K562 (cell line): ENCODE results near the gene KRTAP3-2. TPM values are rescaled to one million over a fixed set of nuclear protein-coding genes. Genes with fewer than 3 reads are reported as not detected.

Experiments used
- ATAC-seq: fragments of 200-7000 bp; cut with Tn5 transposase; 3 replicates; pipeline ENCODE4 v1.9.1; 2020; ENCODE audit warnings: moderate library complexity
- BruUV-seq: library from RNA; stranded (reverse); fragments of 400-500 nt; replicated peaks from 2 replicates; lab custom pipeline; 2021; lab: Mats Ljungman, UMichigan
- CTCF ChIA-PET: fragments of 300-600 bp; formaldehyde crosslinking; extraction: SDS; loops from one replicate; lab custom pipeline; 2021; ENCODE audit warnings: low intra/inter-chr PET ratio; lab: Yijun Ruan, JAX
- POLR2A ChIA-PET: fragments of 300-600, 350-650 bp; sonication (Branson Sonifier 250); formaldehyde crosslinking; extraction: SDS; loops from one replicate; lab custom pipeline; 2021; ENCODE audit warnings: antibody characterized with exemption, inconsistent platforms; lab: Yijun Ruan, JAX
- DNase-seq, 4 experiments: peaks; one replicate each; pipeline versions ENCODE4 v3.0.0 to v3.0.0-alpha.2; 2011 to 2018; ENCODE audit warnings: low spot score in 3 of 4, mixed read lengths in 3 of 4; ENCODE audit errors: extremely low read depth in 1 of 4
- FAIRE-seq: peaks from 2 replicates; lab custom pipeline; 2011; peaks lifted over from hg19 to GRCh38; lab: Jason Lieb, UNC
- H2AFZ ChIP-seq: 2 replicates; pipeline ENCODE4 v1.6.0; 2011; ENCODE audit warnings: low read depth, low read length, control low read depth, inconsistent platforms
- H3K27ac ChIP-seq: fragments of 200-600 bp; 3 replicates; pipeline ENCODE4 v1.8.0; 2011; ENCODE audit warnings: low read depth, mild to moderate bottlenecking, control low read depth, inconsistent platforms, low read length, moderate library complexity, mixed read lengths; ENCODE audit errors: extremely low read depth
- H3K27me3 ChIP-seq, 2 experiments: fragments of 300-600 bp in 1 of 2; 2 replicates in 1 of 2; 3 replicates in 1 of 2; pipeline versions ENCODE4 v1.6.0 to v1.8.0; 2011; ENCODE audit warnings: inconsistent platforms in 2 of 2, low read length in 2 of 2, mild to moderate bottlenecking in 1 of 2, mixed read lengths in 1 of 2, moderate library complexity in 1 of 2; ENCODE audit not compliant: control insufficient read depth in 2 of 2, insufficient read depth in 2 of 2
- H3K36me3 ChIP-seq: fragments of 300-600 bp; 3 replicates; pipeline ENCODE4 v1.8.0; 2011; ENCODE audit warnings: mild to moderate bottlenecking, low read length, inconsistent platforms; ENCODE audit not compliant: control insufficient read depth, insufficient read depth
- H3K4me1 ChIP-seq, 2 experiments: fragments of 200-600 bp in 1 of 2; replicated peaks in 1 of 2; 2 replicates in 1 of 2; 3 replicates in 1 of 2; pipeline versions ENCODE4 v1.5.1 to v1.8.0; 2011; ENCODE audit warnings: inconsistent platforms in 2 of 2, low read length in 2 of 2, mild to moderate bottlenecking in 1 of 2, mixed read lengths in 1 of 2, moderate library complexity in 1 of 2; ENCODE audit not compliant: control insufficient read depth in 2 of 2, insufficient read depth in 2 of 2
- H3K4me2 ChIP-seq: 2 replicates; pipeline ENCODE4 v1.6.1; 2011; ENCODE audit warnings: low read length, control low read depth, inconsistent platforms, mixed read lengths; ENCODE audit not compliant: insufficient read depth
- H3K4me3 ChIP-seq: fragments of 200-600 bp; sonication (generic), shearing (Covaris generic); 2 replicates; pipeline ENCODE4 v1.5.1; 2016; ENCODE audit warnings: control low read depth, inconsistent platforms
- H3K79me2 ChIP-seq: fragments of 200-600 bp; 3 replicates; pipeline ENCODE4 v1.8.0; 2011; ENCODE audit warnings: low read length, inconsistent platforms; ENCODE audit not compliant: control insufficient read depth, insufficient read depth
- H3K9ac ChIP-seq, 2 experiments: 2 replicates each; pipeline versions ENCODE4 v1.6.0 to v1.6.1; 2011; ENCODE audit warnings: low read depth in 2 of 2, low read length in 2 of 2, control low read depth in 1 of 2, inconsistent platforms in 1 of 2, mild to moderate bottlenecking in 1 of 2, mixed read lengths in 1 of 2; ENCODE audit not compliant: insufficient read depth in 1 of 2
- H3K9me1 ChIP-seq: one replicate; pipeline ENCODE4 v1.6.0; 2011; ENCODE audit warnings: inconsistent platforms, mild to moderate bottlenecking, low read length, moderate library complexity; ENCODE audit not compliant: control insufficient read depth, insufficient read depth
- H3K9me3 ChIP-seq: replicated peaks from 2 replicates; pipeline ENCODE4 v1.5.1; 2011; ENCODE audit warnings: low read depth, low read length, inconsistent platforms; ENCODE audit not compliant: control insufficient read depth, insufficient read depth
- H4K20me1 ChIP-seq: replicated peaks from 2 replicates; pipeline ENCODE4 v1.6.1; 2011; ENCODE audit warnings: low read length, inconsistent platforms, mixed read lengths; ENCODE audit not compliant: control insufficient read depth, insufficient read depth
- CC2D1A ChIP-seq: fragments of 450-650 bp; IDR thresholded peaks from 2 replicates; pipeline ENCODE4 v1.6.1; 2017; ENCODE audit warnings: mild to moderate bottlenecking
- FOXA1 ChIP-seq: fragments of 450-650 bp; IDR thresholded peaks from 2 replicates; pipeline ENCODE4 v1.6.1; 2016; ENCODE audit warnings: mild to moderate bottlenecking, borderline replicate concordance
- FOXP1 ChIP-seq: sonication (generic); formaldehyde crosslinking; IDR thresholded peaks from 2 replicates; pipeline ENCODE4 v1.8.0; 2022; ENCODE audit warnings: mild to moderate bottlenecking, missing genetic modification reagents
- FUS ChIP-seq: fragments of 200-400 bp; formaldehyde crosslinking; optimal IDR thresholded peaks from 2 replicates; pipeline ENCODE3; 2017; ENCODE audit warnings: low read depth, low read length
- HDAC6 ChIP-seq: IDR thresholded peaks from 2 replicates; pipeline ENCODE4 v1.6.1; 2012; ENCODE audit warnings: low read depth, mild to moderate bottlenecking, control low read depth, inconsistent platforms, low read length, moderate library complexity
- LCOR ChIP-seq: sonication (generic); formaldehyde crosslinking; IDR thresholded peaks from 2 replicates; pipeline ENCODE4 v1.8.0; 2022; ENCODE audit warnings: mild to moderate bottlenecking, missing genetic modification reagents
- MTA2 ChIP-seq: fragments of 450-650 bp; IDR thresholded peaks from 2 replicates; pipeline ENCODE4 v1.6.1; 2016; ENCODE audit warnings: low read depth
- POLR2G ChIP-seq: fragments of 200-400 bp; formaldehyde crosslinking; IDR thresholded peaks from 2 replicates; pipeline ENCODE4 v1.6.1; 2017; ENCODE audit warnings: low read depth, mild to moderate bottlenecking, antibody characterized with exemption, low read length, moderate library complexity
- SMAD3 ChIP-seq: fragments of 450-650 bp; formaldehyde crosslinking; conservative IDR thresholded peaks from 2 replicates; pipeline ENCODE4 v1.4.0; 2020; ENCODE audit warnings: mild to moderate bottlenecking
- SNRNP70 ChIP-seq: fragments of 200-400 bp; formaldehyde crosslinking; optimal IDR thresholded peaks from 2 replicates; pipeline ENCODE3; 2017; ENCODE audit warnings: low read depth, low read length
- ZBED1 ChIP-seq: IDR thresholded peaks from 2 replicates; pipeline ENCODE4 v1.6.1; 2014
- in situ Hi-C: fragments of 300-500 bp; cut with MboI; formaldehyde crosslinking; loops from 4 replicates; pipeline ENCODE4 v1.15.0; 2018; ENCODE audit warnings: inconsistent platforms, mixed read lengths
- intact Hi-C: fragments of 100-400 bp; cut with micrococcal nuclease; formaldehyde crosslinking; loops from 2 replicates; pipeline ENCODE4 v1.14.2; 2022
- polyA plus RNA-seq, 8 experiments: library from polyadenylated mRNA; depleted of rRNA in 4 of 8; stranded (reverse) in 5 of 8; unstranded in 3 of 8; fragments of >200 nt; fragmentation: Nextera tagmentation in 2 of 8; fragmentation: Illumina TruSeq in 1 of 8; extraction: Ambion mirVana in 2 of 8; extraction: Trizol in 1 of 8; gene quantifications; 2 replicates each; pipeline versions ENCODE4 v1.2.1 to v1.2.3, GENCODE V29; 2011 to 2014; ENCODE audit warnings: inconsistent platforms in 1 of 8, missing spikeins in 1 of 8
- total RNA-seq, 7 experiments: library from RNA; depleted of rRNA in 6 of 7; stranded (reverse); fragments of >200 nt in 6 of 7; fragmentation: Illumina TruSeq in 2 of 7; extraction: Trizol in 2 of 7; gene quantifications; 2 replicates each; pipeline versions ENCODE4 v1.2.1 to v1.2.3, GENCODE V29; 2011 to 2021; ENCODE audit warnings: low replicate concordance in 1 of 7
- TF ChIP-seq, protein P1 (sequence below): sonication (generic); formaldehyde crosslinking; IDR thresholded peaks from 2 replicates; pipeline ENCODE4 v1.8.0; 2022; ENCODE audit warnings: mild to moderate bottlenecking, missing genetic modification reagents

Gene KRTAP3-2
- total and polyA plus RNA-seq, 9 of the 15 experiments (the other 6 are each of a cell fraction or from before 2014, with no cell fraction given): not detected

DNA sequence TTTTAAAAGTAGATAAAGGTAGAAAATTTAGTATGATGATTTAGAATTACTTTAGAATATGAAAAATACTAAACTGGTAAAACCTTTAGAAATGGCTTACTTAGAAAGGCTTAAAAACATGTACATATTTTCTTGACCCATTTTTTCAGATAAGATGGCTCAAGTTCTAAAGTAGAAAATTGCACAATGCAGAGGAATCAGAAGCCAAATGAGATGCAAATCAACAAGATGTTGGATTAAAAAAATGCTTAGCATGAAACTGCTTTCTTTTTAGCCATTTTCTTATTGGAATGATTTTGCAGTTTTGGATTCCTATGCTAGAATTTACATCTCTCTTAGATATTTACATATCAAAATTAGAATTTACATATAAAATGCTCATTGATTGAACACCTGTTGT, 10.7 kb upstream of the KRTAP3-2 start:
- intact Hi-C loops (no loop called here), in situ Hi-C loops (no loop called here)
- no peak for ATAC-seq
- Histone ChIP-seq H3K27ac (no peak overlapping the region), H3K4me2 (no peak overlapping the region), H3K4me3 (no peak overlapping the region), H3K79me2 (no peaks in the 10 kb centered on the region), H3K9me1 (no peaks in the 10 kb centered on the region), H4K20me1 (no peaks in the 10 kb centered on the region), H2AFZ (no peak overlapping the region), H3K4me1 (no peaks in the 10 kb centered on the region), H3K9ac (no peak overlapping the region), H3K36me3 (no peaks in the 10 kb centered on the region), H3K9me3 (no peaks in the 10 kb centered on the region), H3K27me3 (peaks cover 0 to 6% of the 10 kb centered on the region in 2 experiments; a peak in 3 of 5 replicates)
- DNase-seq: no peak
- TF ChIP-seq SMAD3 (no peak), SNRNP70 (no peak), MTA2 (no peak), CC2D1A (no peak), LCOR (CRISPR knock-in tag) (no peak), POLR2G (no peak), FOXP1 (CRISPR knock-in tag) (no peak), FOXA1 (no peak), FUS (no peak), HDAC6 (no peak), ZBED1 (no peak)
- TF ChIP-seq, protein P1, sequence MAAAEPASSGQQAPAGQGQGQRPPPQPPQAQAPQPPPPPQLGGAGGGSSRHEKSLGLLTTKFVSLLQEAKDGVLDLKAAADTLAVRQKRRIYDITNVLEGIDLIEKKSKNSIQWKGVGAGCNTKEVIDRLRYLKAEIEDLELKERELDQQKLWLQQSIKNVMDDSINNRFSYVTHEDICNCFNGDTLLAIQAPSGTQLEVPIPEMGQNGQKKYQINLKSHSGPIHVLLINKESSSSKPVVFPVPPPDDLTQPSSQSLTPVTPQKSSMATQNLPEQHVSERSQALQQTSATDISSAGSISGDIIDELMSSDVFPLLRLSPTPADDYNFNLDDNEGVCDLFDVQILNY: no peak
- FAIRE-seq: no peak
- BruUV-seq: no TSS peak
- ChIA-PET POLR2A (no interaction called here), CTCF (no interaction called here)
